Keratinocyte (primary cell): ENCODE data around the gene ATP6V1C2. TPM values are rescaled to one million over a fixed set of nuclear protein-coding genes. Genes with fewer than 3 reads are reported as not detected.

Source experiments
- DNase-seq: peaks from one replicate; pipeline ENCODE4 v3.0.0-alpha.2; 2011; ENCODE audit warnings: low read depth, missing footprints, low spot score
- FAIRE-seq: peaks from 2 replicates; lab custom pipeline; 2011; peaks lifted over from hg19 to GRCh38; lab: Jason Lieb, UNC
- H2AFZ ChIP-seq: 2 replicates; pipeline ENCODE4 v1.6.0; 2012; ENCODE audit warnings: low read length, control low read depth, inconsistent platforms; ENCODE audit not compliant: control insufficient read depth
- H3K27ac ChIP-seq: 2 replicates; pipeline ENCODE4 v1.5.1; 2011; ENCODE audit warnings: low read length; ENCODE audit not compliant: control insufficient read depth, insufficient read depth
- H3K27me3 ChIP-seq: 3 replicates; pipeline ENCODE4 v1.6.0; 2011; ENCODE audit warnings: low read length; ENCODE audit not compliant: control insufficient read depth, insufficient read depth; ENCODE audit errors: extremely low read depth
- H3K36me3 ChIP-seq, 2 experiments: 2 replicates in 1 of 2; 3 replicates in 1 of 2; pipeline ENCODE4 v1.5.1; 2011; ENCODE audit warnings: low read length in 2 of 2, mild to moderate bottlenecking in 1 of 2; ENCODE audit not compliant: control insufficient read depth in 2 of 2, insufficient read depth in 2 of 2; ENCODE audit errors: extremely low read depth in 1 of 2
- H3K4me1 ChIP-seq: 3 replicates; pipeline ENCODE4 v1.5.1; 2011; ENCODE audit warnings: low read length; ENCODE audit not compliant: control insufficient read depth, insufficient read depth; ENCODE audit errors: extremely low read depth
- H3K4me2 ChIP-seq: 3 replicates; pipeline ENCODE4 v1.6.0; 2011; ENCODE audit warnings: low read depth, low read length; ENCODE audit not compliant: control insufficient read depth, insufficient read depth; ENCODE audit errors: extremely low read depth
- H3K4me3 ChIP-seq, 3 experiments: fragments of 200-600 bp in 1 of 3; sonication (generic) in 1 of 3; 2 replicates in 2 of 3; 3 replicates in 1 of 3; pipeline ENCODE4 v1.5.1; 2011 to 2016; ENCODE audit warnings: low read length in 3 of 3, mild to moderate bottlenecking in 3 of 3, control low read depth in 2 of 3, inconsistent platforms in 1 of 3, low read depth in 1 of 3, mixed read lengths in 1 of 3, mixed run types in 1 of 3, moderate library complexity in 1 of 3; ENCODE audit not compliant: control insufficient read depth in 2 of 3, insufficient read depth in 2 of 3; ENCODE audit errors: extremely low read depth in 1 of 3
- H3K79me2 ChIP-seq: 2 replicates; pipeline ENCODE4 v1.6.0; 2012; ENCODE audit warnings: low read length; ENCODE audit not compliant: control insufficient read depth, insufficient read depth
- H3K9ac ChIP-seq: 3 replicates; pipeline ENCODE4 v1.6.0; 2011; ENCODE audit warnings: low read length; ENCODE audit not compliant: control insufficient read depth, insufficient read depth; ENCODE audit errors: extremely low read depth
- H3K9me1 ChIP-seq: 3 replicates; pipeline ENCODE4 v1.6.0; 2011; ENCODE audit warnings: low read length; ENCODE audit not compliant: control insufficient read depth, insufficient read depth; ENCODE audit errors: extremely low read depth
- H3K9me3 ChIP-seq: 2 replicates; pipeline ENCODE4 v1.5.1; 2012; ENCODE audit warnings: low read depth, low read length; ENCODE audit not compliant: control insufficient read depth
- H4K20me1 ChIP-seq: 3 replicates; pipeline ENCODE4 v1.6.0; 2011; ENCODE audit warnings: low read length; ENCODE audit not compliant: control insufficient read depth, insufficient read depth; ENCODE audit errors: extremely low read depth
- CTCF ChIP-seq, 3 experiments: IDR thresholded peaks in 1 of 3; conservative IDR thresholded peaks in 1 of 3; optimal IDR thresholded peaks in 1 of 3; 2 replicates in 2 of 3; 3 replicates in 1 of 3; pipeline versions ENCODE3 to v1.5.1; 2011; ENCODE audit warnings: low read length in 3 of 3, mild to moderate bottlenecking in 3 of 3, moderate library complexity in 2 of 3, control low read depth in 1 of 3, inconsistent platforms in 1 of 3; ENCODE audit not compliant: insufficient read depth in 2 of 3; ENCODE audit errors: extremely low read depth in 1 of 3
- EZH2 ChIP-seq: IDR thresholded peaks from one replicate; pipeline ENCODE4 v1.6.1; 2012; ENCODE audit warnings: inconsistent platforms, mild to moderate bottlenecking, low read length, moderate library complexity
- dilution Hi-C: fragments of 300-500 bp; cut with MboI; formaldehyde crosslinking; loops from one replicate; pipeline ENCODE4 v1.7.0; 2020; ENCODE audit warnings: low sequenced_read_pairs; ENCODE audit not compliant: extremely low pct_ligation_motif_present
- polyA plus RNA-seq, 5 experiments: library from polyadenylated mRNA; depleted of rRNA in 3 of 5; stranded (reverse) in 3 of 5; stranded (forward) in 1 of 5; unstranded in 1 of 5; fragments of >200 nt; gene quantifications; 1 replicate in 1 of 5; 2 replicates in 3 of 5; 3 replicates in 1 of 5; pipeline versions ENCODE4 v1.2.1 to v1.2.3, GENCODE V29; 2011 to 2012; ENCODE audit warnings: missing spikeins in 2 of 5, low read depth in 1 of 5, low replicate concordance in 1 of 5

Gene ATP6V1C2
- polyA plus RNA-seq, 1 donor (not counting 4 experiments of a cell fraction or from before 2014, with no cell fraction given): 0.55 TPM

- Histone ChIP-seq H3K4me1 (no peaks in the 10 kb centered on the region), H3K27ac (no peak overlapping the region), H3K4me2 (no peak overlapping the region), H2AFZ (no peak overlapping the region), H3K27me3 (no peaks in the 10 kb centered on the region), H3K9me1 (no peaks in the 10 kb centered on the region), H4K20me1 (no peaks in the 10 kb centered on the region), H3K9me3 (no peaks in the 10 kb centered on the region), H3K36me3 (peaks cover 0 to 15% of the 10 kb centered on the region in 2 experiments), H3K9ac (no peak overlapping the region), H3K79me2 (peaks cover 5% of the 10 kb centered on the region), H3K4me3 (no peak overlapping the region)
- no peak for DNase-seq
- no peak for FAIRE-seq
- dilution Hi-C loops: no loop called here
- TF ChIP-seq CTCF (optimal IDR thresholded peaks at IDR 0.05 in 1 of 3, IDR thresholded peaks at IDR 0.05 in 1 of 3, conservative IDR thresholded peaks at IDR 0.05 in 1 of 3; ENCODE audit: extremely low read depth in 1 of 3, insufficient read depth in 2 of 3, low read length in 3 of 3): peak in 1 of 3 experiments; percentile 8
- no peak for TF ChIP-seq EZH2
These were observed 43.2 kb upstream of the ATP6V1C2 start for GRCh38 chr2:10678225-10678624.

DNA sequence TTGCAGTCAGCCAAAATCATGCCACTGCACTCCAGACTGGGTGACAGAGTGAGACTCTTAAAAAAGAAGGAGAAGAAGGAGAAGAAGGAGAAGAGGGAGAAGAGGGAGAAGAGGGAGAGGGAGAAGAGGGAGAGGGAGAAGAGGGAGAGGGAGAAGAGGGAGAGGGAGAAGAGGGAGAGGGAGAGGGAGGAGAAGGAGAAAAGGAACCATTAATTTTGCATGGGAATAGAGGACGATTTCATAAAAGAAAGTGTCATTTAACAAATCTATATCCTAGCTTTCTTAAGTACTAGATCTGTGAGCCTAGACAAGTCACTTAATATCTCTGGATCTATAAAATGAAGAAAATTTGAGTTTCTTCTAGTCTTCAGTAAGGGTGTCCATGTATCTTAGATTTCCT is 41.2 kb upstream of the ATP6V1C2 start:
- peaks cover 6 to 21% of the 10 kb centered on the region in 2 experiments for H3K36me3 ChIP-seq
- no peak overlapping the region for H3K4me2 ChIP-seq
- FAIRE-seq: no peak
- TF ChIP-seq CTCF (optimal IDR thresholded peaks at IDR 0.05 in 1 of 3, IDR thresholded peaks at IDR 0.05 in 1 of 3, conservative IDR thresholded peaks at IDR 0.05 in 1 of 3; ENCODE audit: extremely low read depth in 1 of 3, insufficient read depth in 2 of 3, low read length in 3 of 3) (no peak), EZH2 (no peak)
- peaks cover 21% of the 10 kb centered on the region for H3K79me2 ChIP-seq
- no peaks in the 10 kb centered on the region for H3K9me1 ChIP-seq
- no peaks in the 10 kb centered on the region for H3K27me3 ChIP-seq
- no peaks in the 10 kb centered on the region for H3K4me1 ChIP-seq
- no peak for DNase-seq
- H3K9ac ChIP-seq: no peak overlapping the region
- peaks cover 2% of the 10 kb centered on the region for H4K20me1 ChIP-seq
- H3K27ac ChIP-seq: no peak overlapping the region
- no peaks in the 10 kb centered on the region for H3K9me3 ChIP-seq
- dilution Hi-C loops: no loop called here
- H2AFZ ChIP-seq: no peak overlapping the region
- H3K4me3 ChIP-seq: no peak overlapping the region
